ENCODE data around the gene IQSEC1. TPM values are rescaled to one million over a fixed set of nuclear protein-coding genes. Genes with fewer than 3 reads are reported as not detected.
A peak's percentile ranks its signal among the peaks of the same experiment; 100 is the strongest.

IQSEC1 gene
- total RNA-seq, 1 experiment from 2014 or later, result 13.5 TPM

GRCh38 chr3:12908859-12909258 lies 164.4 kb downstream of the IQSEC1 start:
- Histone ChIP-seq H3K27me3 (ENCODE audit: control insufficient read depth, insufficient read depth, low read length) (no peaks in the 10 kb centered on the region), H3K36me3 (replicated peaks; ENCODE audit: control insufficient read depth, insufficient read depth, low read length) (peaks cover 12% of the 10 kb centered on the region), H3K4me3 (ENCODE audit: insufficient read depth, low read depth, low read length) (no peak overlapping the region)
- no peak for DNase-seq

GRCh38 chr3:12908136-12908730 lies 165.0 kb downstream of the IQSEC1 start:
- DNase-seq, result no peak
- H3K27me3 ChIP-seq (ENCODE audit: control insufficient read depth, insufficient read depth, low read length), result no peaks in the 10 kb centered on the region

GRCh38 chr3:12907729-12908128 lies 165.5 kb downstream of the IQSEC1 start:
- Histone ChIP-seq H3K36me3 (replicated peaks; ENCODE audit: control insufficient read depth, insufficient read depth, low read length) (peaks cover 7% of the 10 kb centered on the region), H3K4me3 (ENCODE audit: insufficient read depth, low read depth, low read length) (no peak overlapping the region), H3K27me3 (ENCODE audit: control insufficient read depth, insufficient read depth, low read length) (no peaks in the 10 kb centered on the region)
- peak; percentile 76 for DNase-seq

More at GRCh38 chr3:12908136-12908730, 165.0 kb downstream of the IQSEC1 start:
- Histone ChIP-seq H3K4me3 (ENCODE audit: insufficient read depth, low read depth, low read length) (no peak overlapping the region), H3K36me3 (replicated peaks; ENCODE audit: control insufficient read depth, insufficient read depth, low read length) (peaks cover 12% of the 10 kb centered on the region)

- DNase-seq, result no peak
- no peak overlapping the region for H3K4me3 ChIP-seq (ENCODE audit: insufficient read depth, low read depth, low read length)
- H3K36me3 ChIP-seq (replicated peaks; ENCODE audit: control insufficient read depth, insufficient read depth, low read length), result peaks cover 7% of the 10 kb centered on the region
- H3K27me3 ChIP-seq (ENCODE audit: control insufficient read depth, insufficient read depth, low read length), result no peaks in the 10 kb centered on the region
These were observed 165.9 kb downstream of the IQSEC1 start for GRCh38 chr3:12907296-12907695.

GRCh38 chr3:12906916-12907290 lies 166.3 kb downstream of the IQSEC1 start:
- Histone ChIP-seq H3K36me3 (replicated peaks; ENCODE audit: control insufficient read depth, insufficient read depth, low read length) (peaks cover 7% of the 10 kb centered on the region), H3K4me3 (ENCODE audit: insufficient read depth, low read depth, low read length) (no peak overlapping the region), H3K27me3 (ENCODE audit: control insufficient read depth, insufficient read depth, low read length) (no peaks in the 10 kb centered on the region)
- DNase-seq, result no peak

GRCh38 chr3:12906141-12906915 lies 166.9 kb downstream of the IQSEC1 start:
- peaks cover 4% of the 10 kb centered on the region for H3K36me3 ChIP-seq (replicated peaks; ENCODE audit: control insufficient read depth, insufficient read depth, low read length)
- H3K27me3 ChIP-seq (ENCODE audit: control insufficient read depth, insufficient read depth, low read length), result no peaks in the 10 kb centered on the region
- H3K4me3 ChIP-seq (ENCODE audit: insufficient read depth, low read depth, low read length), result no peak overlapping the region
- no peak for DNase-seq

- DNase-seq, result no peak
- H3K27me3 ChIP-seq (ENCODE audit: control insufficient read depth, insufficient read depth, low read length), result no peaks in the 10 kb centered on the region
- peaks cover 4% of the 10 kb centered on the region for H3K36me3 ChIP-seq (replicated peaks; ENCODE audit: control insufficient read depth, insufficient read depth, low read length)
- no peak overlapping the region for H3K4me3 ChIP-seq (ENCODE audit: insufficient read depth, low read depth, low read length)
These were observed 167.7 kb downstream of the IQSEC1 start for GRCh38 chr3:12905316-12906071.

GRCh38 chr3:12904951-12905315 lies 168.3 kb downstream of the IQSEC1 start:
- no peak for DNase-seq
- Histone ChIP-seq H3K36me3 (replicated peaks; ENCODE audit: control insufficient read depth, insufficient read depth, low read length) (peaks cover 4% of the 10 kb centered on the region), H3K27me3 (ENCODE audit: control insufficient read depth, insufficient read depth, low read length) (no peaks in the 10 kb centered on the region), H3K4me3 (ENCODE audit: insufficient read depth, low read depth, low read length) (no peak overlapping the region)

GRCh38 chr3:12903881-12904280 lies 169.3 kb downstream of the IQSEC1 start:
- H3K36me3 ChIP-seq (replicated peaks; ENCODE audit: control insufficient read depth, insufficient read depth, low read length), result peaks cover 4% of the 10 kb centered on the region
- H3K4me3 ChIP-seq (ENCODE audit: insufficient read depth, low read depth, low read length), result no peak overlapping the region
- no peak for DNase-seq
- no peaks in the 10 kb centered on the region for H3K27me3 ChIP-seq (ENCODE audit: control insufficient read depth, insufficient read depth, low read length)

GRCh38 chr3:12903000-12903800 lies 170.0 kb downstream of the IQSEC1 start:
- no peak overlapping the region for H3K4me3 ChIP-seq (ENCODE audit: insufficient read depth, low read depth, low read length)
- no peak for DNase-seq
- peaks cover 2% of the 10 kb centered on the region for H3K36me3 ChIP-seq (replicated peaks; ENCODE audit: control insufficient read depth, insufficient read depth, low read length)
- H3K27me3 ChIP-seq (ENCODE audit: control insufficient read depth, insufficient read depth, low read length), result no peaks in the 10 kb centered on the region

- H3K27me3 ChIP-seq (ENCODE audit: control insufficient read depth, insufficient read depth, low read length), result no peaks in the 10 kb centered on the region
- no peak for DNase-seq
- peaks cover 2% of the 10 kb centered on the region for H3K36me3 ChIP-seq (replicated peaks; ENCODE audit: control insufficient read depth, insufficient read depth, low read length)
- H3K4me3 ChIP-seq (ENCODE audit: insufficient read depth, low read depth, low read length), result no peak overlapping the region
These were observed 170.8 kb downstream of the IQSEC1 start for GRCh38 chr3:12902181-12902999.

- Histone ChIP-seq H3K27me3 (ENCODE audit: control insufficient read depth, insufficient read depth, low read length) (no peaks in the 10 kb centered on the region), H3K36me3 (replicated peaks; ENCODE audit: control insufficient read depth, insufficient read depth, low read length) (peaks cover 2% of the 10 kb centered on the region), H3K4me3 (ENCODE audit: insufficient read depth, low read depth, low read length) (no peak overlapping the region)
- peak; percentile 89 for DNase-seq
These were observed 171.6 kb downstream of the IQSEC1 start for GRCh38 chr3:12901623-12902045.

GRCh38 chr3:12900885-12901411 lies 172.3 kb downstream of the IQSEC1 start:
- H3K27me3 ChIP-seq (ENCODE audit: control insufficient read depth, insufficient read depth, low read length), result no peaks in the 10 kb centered on the region
- peaks cover 2% of the 10 kb centered on the region for H3K36me3 ChIP-seq (replicated peaks; ENCODE audit: control insufficient read depth, insufficient read depth, low read length)
- H3K4me3 ChIP-seq (ENCODE audit: insufficient read depth, low read depth, low read length), result no peak overlapping the region
- DNase-seq, result no peak
